GM13977 (cell line): ENCODE results near the gene CRAT.

Source experiments
- DNase-seq: peaks from one replicate; pipeline ENCODE4 v3.0.0; 2012; ENCODE audit warnings: low spot score
- in situ Hi-C: fragments of 300-500 bp; cut with MboI; formaldehyde crosslinking; loops from one replicate; pipeline ENCODE4 v1.12.0; 2022; ENCODE audit warnings: low sequenced_read_pairs, low pct_unique_long_range_greater_than_20kb, mixed read lengths, inconsistent platforms; ENCODE audit not compliant: unreplicated experiment
- TF ChIP-seq, protein P1 (sequence below): IDR thresholded peaks from 2 replicates; pipeline ENCODE4 v1.5.1; 2012; ENCODE audit warnings: mild to moderate bottlenecking, control low read depth; ENCODE audit not compliant: insufficient read depth; ENCODE audit errors: extremely low read depth, missing control alignments

The CRAT gene

DNA sequence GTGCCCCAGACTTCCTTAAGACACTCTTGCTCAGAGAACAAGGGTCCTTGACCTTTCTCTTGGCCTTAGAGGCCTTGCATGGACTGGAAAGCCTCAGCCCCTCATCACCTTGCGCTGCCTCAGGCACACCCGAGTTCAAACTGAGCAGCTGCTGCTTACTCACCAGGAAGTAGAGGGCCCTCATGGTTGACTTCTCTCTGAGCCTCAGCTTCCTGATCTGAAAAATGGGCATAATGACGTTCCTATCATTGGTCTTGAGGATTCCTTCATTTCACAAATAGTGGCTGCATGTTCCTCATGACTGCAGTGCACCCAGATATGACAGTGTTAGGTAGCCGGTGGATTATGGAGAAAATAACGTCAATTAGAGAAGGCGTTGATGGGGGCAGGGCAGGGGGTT lies 38.8 kb upstream of the CRAT start:
- in situ Hi-C loops: loop anchor here (25.0 kb wide), 1 partner anchor 638 kb away; no protein-coding TSS in a partner anchor
- DNase-seq: no peak
- TF ChIP-seq, protein P1, sequence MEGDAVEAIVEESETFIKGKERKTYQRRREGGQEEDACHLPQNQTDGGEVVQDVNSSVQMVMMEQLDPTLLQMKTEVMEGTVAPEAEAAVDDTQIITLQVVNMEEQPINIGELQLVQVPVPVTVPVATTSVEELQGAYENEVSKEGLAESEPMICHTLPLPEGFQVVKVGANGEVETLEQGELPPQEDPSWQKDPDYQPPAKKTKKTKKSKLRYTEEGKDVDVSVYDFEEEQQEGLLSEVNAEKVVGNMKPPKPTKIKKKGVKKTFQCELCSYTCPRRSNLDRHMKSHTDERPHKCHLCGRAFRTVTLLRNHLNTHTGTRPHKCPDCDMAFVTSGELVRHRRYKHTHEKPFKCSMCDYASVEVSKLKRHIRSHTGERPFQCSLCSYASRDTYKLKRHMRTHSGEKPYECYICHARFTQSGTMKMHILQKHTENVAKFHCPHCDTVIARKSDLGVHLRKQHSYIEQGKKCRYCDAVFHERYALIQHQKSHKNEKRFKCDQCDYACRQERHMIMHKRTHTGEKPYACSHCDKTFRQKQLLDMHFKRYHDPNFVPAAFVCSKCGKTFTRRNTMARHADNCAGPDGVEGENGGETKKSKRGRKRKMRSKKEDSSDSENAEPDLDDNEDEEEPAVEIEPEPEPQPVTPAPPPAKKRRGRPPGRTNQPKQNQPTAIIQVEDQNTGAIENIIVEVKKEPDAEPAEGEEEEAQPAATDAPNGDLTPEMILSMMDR: no peak

DNA sequence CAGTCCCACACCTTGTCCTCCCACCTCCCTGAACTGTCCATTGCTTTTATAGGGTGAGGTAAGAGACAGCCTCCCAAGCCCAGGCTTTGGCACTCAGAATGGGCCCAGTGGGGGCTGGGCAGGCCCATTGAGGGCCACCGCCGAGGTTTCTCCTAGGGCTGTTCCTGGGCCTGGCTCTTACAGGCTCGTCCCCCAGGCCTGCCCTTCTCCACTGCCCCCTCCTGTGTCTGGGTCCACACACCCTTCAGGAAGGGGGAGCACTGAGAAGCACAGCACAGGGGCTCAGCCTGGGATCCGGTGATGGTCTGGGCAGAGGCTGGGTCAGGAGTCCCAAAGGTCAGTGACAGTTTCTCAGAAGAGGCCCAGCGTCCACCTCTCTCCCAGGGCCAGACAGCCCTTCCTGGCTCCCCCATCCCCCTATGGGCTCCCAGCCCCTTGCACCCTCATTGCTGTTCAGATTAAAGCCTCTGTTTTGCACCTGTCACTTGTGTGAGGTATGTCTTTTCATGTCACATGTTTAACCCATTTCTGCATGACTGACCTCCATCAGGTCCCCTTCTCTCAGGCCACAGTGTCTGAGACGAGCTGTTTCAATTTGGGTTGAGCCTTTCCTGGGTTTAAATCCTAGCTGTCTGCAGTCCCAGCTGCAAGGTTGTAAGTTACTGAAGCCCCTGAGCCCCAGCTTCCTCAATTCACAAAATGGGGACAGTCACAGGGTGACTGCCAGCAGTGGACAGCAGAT lies 38.0 kb upstream of the CRAT start:
- peak; percentile 67 for DNase-seq
- in situ Hi-C loops: loop anchor here (25.0 kb wide), 1 partner anchor 639 kb away; no protein-coding TSS in a partner anchor
- TF ChIP-seq, protein P1: no peak

DNA sequence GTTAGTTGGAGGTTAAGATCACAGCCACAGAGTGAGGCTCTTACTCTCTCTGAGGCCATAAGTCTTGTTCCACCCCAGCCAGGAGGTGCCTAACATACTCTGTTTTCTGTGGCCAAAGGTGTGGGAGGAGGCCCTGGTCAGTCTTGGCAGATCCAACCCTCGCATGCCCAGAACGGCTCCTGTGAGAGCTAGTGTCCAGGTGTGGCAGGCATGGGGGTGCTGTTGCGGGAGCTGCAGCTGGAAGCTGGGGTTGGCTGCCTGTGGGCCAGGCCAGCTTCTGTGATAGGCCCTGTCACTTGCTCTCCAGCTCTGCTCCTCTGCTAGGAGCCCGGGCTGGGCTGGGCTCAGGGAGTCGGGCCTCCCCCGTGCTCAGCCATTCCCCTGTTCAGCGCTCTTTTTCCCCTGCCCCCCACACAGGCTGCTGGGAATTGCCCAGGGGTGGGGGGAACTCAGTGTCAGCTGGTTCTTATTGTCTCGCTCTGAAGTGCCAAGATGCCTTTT lies 35.9 kb upstream of the CRAT start:
- TF ChIP-seq, protein P1: no peak
- in situ Hi-C loops: loop anchor here (25.0 kb wide), 1 partner anchor 641 kb away; no protein-coding TSS in a partner anchor
- DNase-seq: no peak

DNA sequence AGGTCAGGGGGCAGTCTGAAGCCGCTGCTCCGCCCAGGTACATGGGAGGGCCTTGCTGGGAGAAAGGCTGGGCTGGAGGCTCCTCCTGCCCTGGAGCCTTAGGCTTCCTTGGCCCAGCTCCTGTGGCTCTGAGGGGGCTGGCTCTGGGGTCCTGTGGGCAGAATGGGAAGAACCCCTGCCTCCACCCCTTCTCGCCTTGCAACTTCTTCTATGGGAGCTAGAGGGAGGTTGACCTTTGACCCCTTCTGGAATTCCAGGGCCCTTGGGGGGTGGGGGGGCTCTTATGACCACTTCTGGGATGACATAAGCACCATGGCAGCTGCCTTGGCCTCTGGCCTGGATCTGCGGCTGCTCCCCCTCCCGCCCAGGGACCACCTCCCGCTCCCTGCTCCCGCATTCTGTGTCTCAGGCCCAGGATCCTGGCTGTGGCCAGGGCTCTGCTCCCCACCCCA lies 35.3 kb upstream of the CRAT start:
- no peak for DNase-seq
- in situ Hi-C loops: loop anchor here (25.0 kb wide), 1 partner anchor 641 kb away; no protein-coding TSS in a partner anchor
- TF ChIP-seq, protein P1: no peak

DNA sequence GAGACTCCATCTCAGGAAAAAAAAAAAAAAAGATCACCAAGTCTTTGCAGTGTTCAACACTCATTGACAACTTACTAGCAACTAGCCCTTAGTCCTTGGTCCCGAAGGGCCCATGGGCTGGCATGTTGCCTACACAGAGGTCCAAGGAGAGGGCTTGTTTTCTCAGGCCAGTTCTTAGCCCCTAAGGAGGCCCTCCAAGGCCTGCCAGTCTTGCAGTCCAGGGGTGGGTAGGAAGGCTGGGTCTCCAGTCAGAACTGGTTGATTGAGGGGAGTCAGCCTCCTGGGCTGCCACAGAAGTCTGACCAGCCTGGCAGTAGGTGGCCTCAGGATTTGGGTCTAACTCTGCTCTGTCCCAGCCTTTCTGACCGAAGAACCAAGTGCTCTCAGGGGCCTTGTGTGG lies 34.7 kb upstream of the CRAT start:
- TF ChIP-seq, protein P1: no peak
- DNase-seq: no peak
- in situ Hi-C loops: loop anchor here (25.0 kb wide), 1 partner anchor 642 kb away; no protein-coding TSS in a partner anchor

DNA sequence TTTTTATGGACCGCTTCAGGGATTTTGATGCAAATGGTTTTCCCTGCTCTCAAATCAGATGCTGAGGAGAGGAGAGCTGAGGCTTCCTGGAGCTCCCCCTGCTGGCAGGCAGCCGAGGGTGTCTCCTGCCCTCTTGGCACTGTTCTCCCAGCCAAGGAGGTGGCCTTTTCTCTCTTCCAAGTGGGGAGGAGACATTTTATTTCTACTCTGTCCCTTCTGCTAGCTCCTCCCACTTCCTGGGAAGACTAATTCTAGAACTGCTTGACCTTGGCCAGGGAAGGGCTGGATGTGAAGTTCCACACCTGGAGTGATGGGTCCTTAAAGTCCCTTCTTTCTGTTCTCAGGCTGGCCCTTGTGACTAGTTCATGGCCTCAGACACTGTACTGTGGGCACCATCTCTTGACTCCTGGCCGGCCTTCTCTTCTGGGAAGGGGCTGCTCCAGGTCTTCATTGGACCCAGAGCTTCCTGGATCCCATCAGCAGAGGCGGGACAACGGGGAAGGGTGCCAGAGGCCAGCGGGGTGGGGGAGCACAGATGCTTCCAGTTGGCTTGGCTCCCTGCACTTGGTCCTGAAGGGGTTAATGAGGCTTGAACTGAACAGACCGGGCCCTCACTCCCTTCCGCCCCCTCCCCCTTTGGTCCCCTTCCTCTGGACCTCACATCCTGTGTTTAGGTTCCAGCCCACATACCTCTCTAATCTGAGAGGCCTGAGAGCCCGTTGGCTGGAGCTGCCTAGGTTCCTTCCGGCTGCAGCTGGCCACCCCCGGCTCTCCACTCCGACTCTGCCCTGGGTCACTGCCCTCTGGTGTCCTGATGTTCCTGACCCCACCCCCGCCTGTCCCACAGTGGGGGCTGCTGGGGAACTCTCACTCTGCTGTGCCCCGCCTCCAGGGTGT lies 32.7 kb upstream of the CRAT start:
- TF ChIP-seq, protein P1: peak; percentile 98
- in situ Hi-C loops: loop anchor here (25.0 kb wide), 1 partner anchor 644 kb away; no protein-coding TSS in a partner anchor
- peak; percentile 86 for DNase-seq
